Body of pancreas (tissue), 4 donors: Measurements from ENCODE around the gene RAMAC. TPM values are rescaled to one million over a fixed set of nuclear protein-coding genes. Genes with fewer than 3 reads are reported as not detected.

ENCODE experiments used
- ATAC-seq: fragments of 150-250 bp; one replicate; pipeline ENCODE4 v1.9.1; 2016
- DNase-seq, 4 donors: peaks; one replicate each; pipeline ENCODE4 v3.0.0-alpha.2; 2019
- H3K27ac ChIP-seq, 4 donors: fragments of 200-600 bp; sonication (generic); 1 replicate in 3 of 4; 2 replicates in 1 of 4; pipeline versions ENCODE4 v1.5.1 to v1.6.1; 2016 to 2019; ENCODE audit warnings: mild to moderate bottlenecking in 1 of 4, mixed read lengths in 1 of 4, moderate library complexity in 1 of 4
- H3K27me3 ChIP-seq, 2 donors: fragments of 200-600 bp; sonication (generic); one replicate each; pipeline ENCODE4 v1.6.0; 2016; ENCODE audit warnings: mild to moderate bottlenecking in 1 of 2
- H3K36me3 ChIP-seq, 2 donors: fragments of 200-600 bp; sonication (generic); replicated peaks in 1 of 2; 2 replicates each; pipeline ENCODE4 v1.5.1; 2016; ENCODE audit warnings: low read depth in 2 of 2; ENCODE audit not compliant: insufficient read depth in 1 of 2
- H3K4me1 ChIP-seq: fragments of 200-600 bp; sonication (generic); one replicate; pipeline ENCODE4 v1.6.0; 2016
- H3K4me3 ChIP-seq, 2 donors: fragments of 200-600 bp; sonication (generic); 1 replicate in 1 of 2; 2 replicates in 1 of 2; pipeline ENCODE4 v1.5.1; 2016 to 2019
- H3K9me3 ChIP-seq, 3 donors: fragments of 200-600 bp; sonication (generic); 1 replicate in 2 of 3; 2 replicates in 1 of 3; pipeline ENCODE4 v1.5.1; 2016
- POLR2A ChIP-seq, 3 donors: fragments of 450-650 bp; IDR thresholded peaks; one replicate each; pipeline ENCODE4 v1.6.1; 2016; ENCODE audit warnings: antibody characterized with exemption in 3 of 3, mild to moderate bottlenecking in 2 of 3
- WGBS, 2 donors: methylation state at CpG; one replicate each; pipeline ENCODE4 v1.1.5; 2017; 5-methylcytosine and 5-hydroxymethylcytosine counted together
- intact Hi-C: fragments of 100-400 bp; cut with DNase I; formaldehyde crosslinking; loops from one replicate; pipeline ENCODE4 v1.15.1; 2023
- total RNA-seq, 2 donors: library from RNA; depleted of rRNA; stranded (reverse); fragments of >200 nt; gene quantifications; one replicate each; pipeline ENCODE4 v1.1.0, GENCODE V29; 2016
- TF ChIP-seq, protein P1 (sequence below), 7 experiments: fragments of 450-650 bp in 4 of 7; fragments of 200-600 bp in 3 of 7; sonication (generic) in 3 of 7; IDR thresholded peaks; one replicate each; pipeline ENCODE4 v1.5.1; 2016 to 2019; ENCODE audit warnings: antibody characterized with exemption in 7 of 7

RAMAC gene
- total RNA-seq, 2 donors from 2014 or later = 9.1 to 12.2 TPM

DNA sequence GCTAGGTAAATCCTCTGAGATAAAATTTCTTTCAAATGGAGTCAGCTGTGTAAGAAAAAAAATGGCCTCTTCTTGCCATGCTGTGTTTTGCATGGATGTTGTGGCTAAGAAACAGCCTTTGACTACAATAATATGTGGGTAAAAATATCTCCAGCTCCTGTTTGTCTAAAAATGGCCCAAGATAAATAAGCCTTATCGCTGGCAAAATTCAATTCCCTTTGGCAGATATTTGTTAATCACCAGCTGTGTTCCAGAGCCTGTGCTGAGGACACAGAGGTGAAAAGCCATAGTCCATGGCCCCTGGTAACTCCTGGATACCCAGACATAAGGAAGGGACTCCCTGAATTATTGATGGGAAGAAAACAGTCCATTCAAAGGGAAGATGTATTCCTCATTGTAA, 15.3 kb upstream of the RAMAC start:
- no peaks in the 10 kb centered on the region for H3K36me3 ChIP-seq
- H3K9me3 ChIP-seq = no peaks in the 10 kb centered on the region
- DNase-seq = peak; percentile 39 to 65 (median 56)
- peak; percentile 88 for ATAC-seq
- no peak overlapping the region for H3K4me3 ChIP-seq
- peak overlapping the region; percentile 21 to 76 (median 67) for H3K27ac ChIP-seq
- 7 to 24% methylated on average over 1 of the region's 1 CpG for WGBS, 2 donors
- peaks cover 49% of the 10 kb centered on the region for H3K4me1 ChIP-seq
- TF ChIP-seq POLR2A (IDR thresholded peaks at IDR 0.05) = no peak
- TF ChIP-seq, protein P1, sequence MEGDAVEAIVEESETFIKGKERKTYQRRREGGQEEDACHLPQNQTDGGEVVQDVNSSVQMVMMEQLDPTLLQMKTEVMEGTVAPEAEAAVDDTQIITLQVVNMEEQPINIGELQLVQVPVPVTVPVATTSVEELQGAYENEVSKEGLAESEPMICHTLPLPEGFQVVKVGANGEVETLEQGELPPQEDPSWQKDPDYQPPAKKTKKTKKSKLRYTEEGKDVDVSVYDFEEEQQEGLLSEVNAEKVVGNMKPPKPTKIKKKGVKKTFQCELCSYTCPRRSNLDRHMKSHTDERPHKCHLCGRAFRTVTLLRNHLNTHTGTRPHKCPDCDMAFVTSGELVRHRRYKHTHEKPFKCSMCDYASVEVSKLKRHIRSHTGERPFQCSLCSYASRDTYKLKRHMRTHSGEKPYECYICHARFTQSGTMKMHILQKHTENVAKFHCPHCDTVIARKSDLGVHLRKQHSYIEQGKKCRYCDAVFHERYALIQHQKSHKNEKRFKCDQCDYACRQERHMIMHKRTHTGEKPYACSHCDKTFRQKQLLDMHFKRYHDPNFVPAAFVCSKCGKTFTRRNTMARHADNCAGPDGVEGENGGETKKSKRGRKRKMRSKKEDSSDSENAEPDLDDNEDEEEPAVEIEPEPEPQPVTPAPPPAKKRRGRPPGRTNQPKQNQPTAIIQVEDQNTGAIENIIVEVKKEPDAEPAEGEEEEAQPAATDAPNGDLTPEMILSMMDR (IDR thresholded peaks at IDR 0.05) = no peak
- intact Hi-C loops = no loop called here
- H3K27me3 ChIP-seq = no peaks in the 10 kb centered on the region

DNA sequence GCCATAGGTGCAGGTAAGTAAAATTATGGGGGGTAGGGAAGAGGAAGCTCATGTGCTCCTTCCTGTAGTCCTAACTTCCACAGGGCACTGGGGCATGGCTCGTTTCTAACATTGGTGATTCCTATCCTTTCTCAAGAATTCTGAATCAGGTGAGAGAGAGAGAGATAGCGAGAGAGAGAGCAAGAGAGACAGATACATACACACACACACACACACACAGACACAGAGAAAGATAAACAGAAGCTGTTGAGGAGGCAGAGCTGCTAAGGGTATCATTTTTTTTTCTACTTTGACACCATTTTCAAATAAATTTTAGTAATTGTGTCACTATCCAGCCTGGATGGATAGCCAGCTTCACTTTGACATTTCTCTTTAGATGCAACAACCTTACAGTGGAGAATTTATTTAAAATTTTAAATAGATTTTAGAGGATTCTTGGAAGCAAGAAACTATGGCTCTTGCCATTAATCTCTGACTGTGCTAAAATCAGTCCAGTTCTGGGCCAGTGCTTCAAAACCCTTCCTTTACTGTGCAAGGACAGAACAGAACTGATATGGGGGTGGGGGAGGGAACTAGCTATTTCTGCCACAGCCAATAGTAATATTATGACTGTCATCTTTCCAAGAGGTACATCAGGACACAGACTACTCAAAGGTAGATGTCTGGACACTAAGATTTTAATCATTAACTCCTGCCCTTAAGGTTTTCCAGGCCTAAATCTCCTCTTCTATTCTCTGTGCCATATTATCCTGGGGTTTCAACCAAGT, 14.6 kb upstream of the RAMAC start:
- peak overlapping the region; percentile 18 to 76 (median 67) for H3K27ac ChIP-seq
- DNase-seq (no peak), ATAC-seq (peak; percentile 34)
- H3K36me3 ChIP-seq = no peaks in the 10 kb centered on the region
- no peaks in the 10 kb centered on the region for H3K27me3 ChIP-seq
- H3K4me3 ChIP-seq = no peak overlapping the region
- H3K9me3 ChIP-seq = no peaks in the 10 kb centered on the region
- 34 to 41% methylated on average over 2 of the region's 2 CpGs for WGBS, 2 donors
- peaks cover 49% of the 10 kb centered on the region for H3K4me1 ChIP-seq
- TF ChIP-seq, protein P1 (IDR thresholded peaks at IDR 0.05) = no peak
- TF ChIP-seq POLR2A (IDR thresholded peaks at IDR 0.05) = no peak
- intact Hi-C loops = no loop called here

DNA sequence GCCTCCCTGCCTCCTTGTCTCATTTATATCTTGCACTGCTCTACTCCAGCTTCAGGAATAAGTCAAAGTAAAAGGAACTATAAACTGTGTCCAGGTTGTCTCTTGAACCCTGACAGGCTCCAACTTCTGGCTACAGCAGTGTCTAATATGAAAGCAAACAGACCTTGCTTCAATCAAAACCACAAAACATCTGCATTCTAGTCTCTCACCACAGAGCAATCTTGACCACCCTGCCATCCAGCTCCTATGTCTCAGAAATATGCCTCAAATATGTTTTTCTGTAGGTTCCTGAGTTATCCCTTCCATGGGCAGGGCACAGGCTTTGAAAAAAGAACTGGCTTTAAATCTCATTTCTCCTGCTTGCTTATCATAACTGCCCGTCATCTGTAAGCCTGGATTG, 13.0 kb upstream of the RAMAC start:
- Histone ChIP-seq H3K27ac (peak overlapping the region in 3 of 4 donors; percentile 22 to 76 (median 30)), H3K27me3 (no peaks in the 10 kb centered on the region), H3K4me1 (peaks cover 49% of the 10 kb centered on the region), H3K36me3 (no peaks in the 10 kb centered on the region), H3K9me3 (no peaks in the 10 kb centered on the region), H3K4me3 (no peak overlapping the region)
- ATAC-seq (no peak), DNase-seq (no peak)
- no peak for TF ChIP-seq POLR2A (IDR thresholded peaks at IDR 0.05)
- intact Hi-C loops = no loop called here
- WGBS, 2 donors = 13 to 27% methylated on average over 1 of the region's 1 CpG

DNA sequence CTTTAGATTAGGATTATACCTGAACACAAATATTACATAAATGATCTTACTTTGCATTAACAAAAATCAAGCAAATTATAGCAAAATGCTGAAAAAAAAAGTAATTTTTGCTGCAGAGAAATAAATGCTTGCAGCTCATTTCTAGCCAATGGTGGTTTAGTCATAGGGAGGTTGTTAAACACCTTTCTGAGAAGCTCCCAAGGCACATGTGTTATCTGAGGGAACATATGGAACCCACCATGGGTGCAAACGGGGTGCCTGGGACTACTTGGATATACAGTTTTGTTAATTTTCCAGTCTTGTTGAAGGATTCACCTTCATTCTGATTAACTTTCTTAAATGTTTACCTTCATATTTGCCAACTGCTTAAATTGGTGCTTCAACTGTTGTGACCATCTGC, 8.9 kb upstream of the RAMAC start:
- Histone ChIP-seq H3K4me3 (no peak overlapping the region), H3K9me3 (no peaks in the 10 kb centered on the region), H3K27me3 (no peaks in the 10 kb centered on the region), H3K27ac (no peak overlapping the region), H3K36me3 (no peaks in the 10 kb centered on the region), H3K4me1 (peaks cover 17% of the 10 kb centered on the region)
- DNase-seq (no peak), ATAC-seq (no peak)
- intact Hi-C loops = no loop called here
- 93 to 95% methylated on average over 1 of the region's 1 CpG for WGBS, 2 donors
- TF ChIP-seq POLR2A (IDR thresholded peaks at IDR 0.05) = no peak
- TF ChIP-seq, protein P1 (IDR thresholded peaks at IDR 0.05) = no peak

DNA sequence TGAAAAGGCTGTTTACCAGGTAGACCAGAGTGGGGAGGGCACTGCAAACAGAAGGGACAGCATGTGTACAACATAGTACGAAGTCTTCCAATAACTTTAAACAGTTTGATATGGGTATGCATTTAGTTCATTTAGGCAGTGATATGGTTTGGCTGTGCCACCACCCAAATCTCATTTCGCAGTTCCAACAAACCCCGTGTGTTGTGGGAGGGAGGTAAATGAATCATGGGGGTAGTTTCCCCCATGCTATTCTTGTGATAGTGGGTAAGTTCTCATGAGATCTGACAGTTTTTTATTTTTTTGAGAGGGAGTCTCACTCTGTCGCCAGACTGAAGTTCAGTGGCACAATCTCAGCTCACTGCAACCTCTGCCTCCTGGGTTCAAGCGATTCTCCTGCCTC, 7.6 kb upstream of the RAMAC start:
- no peak overlapping the region for H3K27ac ChIP-seq
- H3K9me3 ChIP-seq = no peaks in the 10 kb centered on the region
- H3K27me3 ChIP-seq = no peaks in the 10 kb centered on the region
- H3K4me3 ChIP-seq = no peak overlapping the region
- no peak for DNase-seq
- no peak for TF ChIP-seq POLR2A (IDR thresholded peaks at IDR 0.05)
- TF ChIP-seq, protein P1 (IDR thresholded peaks at IDR 0.05) = no peak
- ATAC-seq = no peak
- H3K4me1 ChIP-seq = peaks cover 4% of the 10 kb centered on the region
- WGBS, 2 donors = 93 to 97% methylated on average over 5 of the region's 5 CpGs
- intact Hi-C loops = no loop called here
- H3K36me3 ChIP-seq = no peaks in the 10 kb centered on the region
